Dendritic cell treated with granulocyte-macrophage colony-stimulating factor and Interleukin-4, amounts not matched to agents 40 ng/mL and 50 ng/mL, for 4 days (primary cell): ENCODE results near the gene SIM2.

Experiments
- H3K27ac Mint-ChIP-seq: one replicate; pipeline ENCODE4 v1.8.0; 2022; ENCODE audit warnings: mild to moderate bottlenecking, mixed read lengths
- H3K27me3 Mint-ChIP-seq: one replicate; pipeline ENCODE4 v1.8.0; 2022; ENCODE audit warnings: mild to moderate bottlenecking, mixed read lengths
- H3K36me3 Mint-ChIP-seq: one replicate; pipeline ENCODE4 v1.8.0; 2022; ENCODE audit warnings: low read depth, mixed read lengths
- H3K4me1 Mint-ChIP-seq: one replicate; pipeline ENCODE4 v1.8.0; 2022; ENCODE audit warnings: low read depth, mixed read lengths
- H3K4me3 Mint-ChIP-seq: one replicate; pipeline ENCODE4 v1.8.0; 2022; ENCODE audit warnings: mild to moderate bottlenecking, moderate library complexity, mixed read lengths
- H3K9me3 Mint-ChIP-seq: one replicate; pipeline ENCODE4 v1.8.0; 2022; ENCODE audit warnings: mixed read lengths
- intact Hi-C: fragments of 100-400 bp; cut with micrococcal nuclease; formaldehyde crosslinking; loops from one replicate; pipeline ENCODE4 v1.15.0; 2022

The SIM2 gene

GRCh38 chr21:36756527-36756926 is 57.6 kb downstream of the SIM2 start:
- Mint-ChIP-seq H3K27me3 (peaks cover under 1% of the 10 kb centered on the region), H3K27ac (no peak overlapping the region), H3K36me3 (peaks cover 7% of the 10 kb centered on the region), H3K9me3 (no peaks in the 10 kb centered on the region), H3K4me3 (no peak overlapping the region), H3K4me1 (no peaks in the 10 kb centered on the region)
- intact Hi-C loops, result no loop called here

GRCh38 chr21:36757196-36757595 is 58.3 kb downstream of the SIM2 start:
- Mint-ChIP-seq H3K27ac (no peak overlapping the region), H3K36me3 (peaks cover 7% of the 10 kb centered on the region), H3K4me1 (no peaks in the 10 kb centered on the region), H3K27me3 (no peaks in the 10 kb centered on the region), H3K9me3 (no peaks in the 10 kb centered on the region), H3K4me3 (no peak overlapping the region)
- intact Hi-C loops, result no loop called here

- Mint-ChIP-seq H3K36me3 (no peaks in the 10 kb centered on the region), H3K4me1 (no peaks in the 10 kb centered on the region)
- intact Hi-C loops, result no loop called here
These were observed 60.6 kb downstream of the SIM2 start for GRCh38 chr21:36759348-36760083.

GRCh38 chr21:36761685-36762084 is 62.8 kb downstream of the SIM2 start:
- Mint-ChIP-seq H3K4me1 (no peaks in the 10 kb centered on the region), H3K27me3 (no peaks in the 10 kb centered on the region), H3K4me3 (no peak overlapping the region), H3K36me3 (no peaks in the 10 kb centered on the region), H3K27ac (no peak overlapping the region), H3K9me3 (no peaks in the 10 kb centered on the region)
- intact Hi-C loops, result no loop called here

More at GRCh38 chr21:36759348-36760083, 60.6 kb downstream of the SIM2 start:
- no peak overlapping the region for H3K4me3 Mint-ChIP-seq
- H3K27ac Mint-ChIP-seq, result no peak overlapping the region
- H3K27me3 Mint-ChIP-seq, result no peaks in the 10 kb centered on the region
- H3K9me3 Mint-ChIP-seq, result no peaks in the 10 kb centered on the region

GRCh38 chr21:36762642-36763041 is 63.7 kb downstream of the SIM2 start:
- no peaks in the 10 kb centered on the region for H3K9me3 Mint-ChIP-seq
- intact Hi-C loops, result no loop called here
- H3K27me3 Mint-ChIP-seq, result no peaks in the 10 kb centered on the region
- H3K27ac Mint-ChIP-seq, result no peak overlapping the region
- H3K4me1 Mint-ChIP-seq, result no peaks in the 10 kb centered on the region
- H3K4me3 Mint-ChIP-seq, result no peak overlapping the region
- no peaks in the 10 kb centered on the region for H3K36me3 Mint-ChIP-seq

- Mint-ChIP-seq H3K36me3 (no peaks in the 10 kb centered on the region), H3K27me3 (no peaks in the 10 kb centered on the region), H3K9me3 (no peaks in the 10 kb centered on the region), H3K4me3 (no peak overlapping the region), H3K4me1 (no peaks in the 10 kb centered on the region), H3K27ac (no peak overlapping the region)
- intact Hi-C loops, result no loop called here
These were observed 64.4 kb downstream of the SIM2 start for GRCh38 chr21:36763305-36763704.

GRCh38 chr21:36765229-36765628 is 66.3 kb downstream of the SIM2 start:
- intact Hi-C loops, result no loop called here
- Mint-ChIP-seq H3K36me3 (no peaks in the 10 kb centered on the region), H3K4me1 (no peaks in the 10 kb centered on the region), H3K4me3 (no peak overlapping the region), H3K27me3 (no peaks in the 10 kb centered on the region), H3K27ac (no peak overlapping the region), H3K9me3 (no peaks in the 10 kb centered on the region)

- no peaks in the 10 kb centered on the region for H3K27me3 Mint-ChIP-seq
- H3K4me3 Mint-ChIP-seq, result no peak overlapping the region
- H3K4me1 Mint-ChIP-seq, result no peaks in the 10 kb centered on the region
- H3K36me3 Mint-ChIP-seq, result no peaks in the 10 kb centered on the region
- intact Hi-C loops, result no loop called here
- H3K9me3 Mint-ChIP-seq, result no peaks in the 10 kb centered on the region
- no peak overlapping the region for H3K27ac Mint-ChIP-seq
These were observed 67.6 kb downstream of the SIM2 start for GRCh38 chr21:36766511-36766910.

GRCh38 chr21:36767096-36767495 is 68.2 kb downstream of the SIM2 start:
- Mint-ChIP-seq H3K4me1 (no peaks in the 10 kb centered on the region), H3K27ac (no peak overlapping the region), H3K9me3 (no peaks in the 10 kb centered on the region), H3K27me3 (no peaks in the 10 kb centered on the region), H3K4me3 (no peak overlapping the region), H3K36me3 (no peaks in the 10 kb centered on the region)
- intact Hi-C loops, result no loop called here

GRCh38 chr21:36768496-36768895 is 69.6 kb downstream of the SIM2 start:
- intact Hi-C loops, result no loop called here
- no peaks in the 10 kb centered on the region for H3K9me3 Mint-ChIP-seq
- no peaks in the 10 kb centered on the region for H3K36me3 Mint-ChIP-seq
- H3K4me1 Mint-ChIP-seq, result no peaks in the 10 kb centered on the region
- no peak overlapping the region for H3K27ac Mint-ChIP-seq
- no peaks in the 10 kb centered on the region for H3K27me3 Mint-ChIP-seq
- H3K4me3 Mint-ChIP-seq, result no peak overlapping the region

GRCh38 chr21:36769051-36769839 is 70.3 kb downstream of the SIM2 start:
- H3K36me3 Mint-ChIP-seq, result no peaks in the 10 kb centered on the region
- H3K27ac Mint-ChIP-seq, result no peak overlapping the region
- H3K27me3 Mint-ChIP-seq, result no peaks in the 10 kb centered on the region
- H3K4me3 Mint-ChIP-seq, result no peak overlapping the region
- H3K9me3 Mint-ChIP-seq, result no peaks in the 10 kb centered on the region
- intact Hi-C loops, result no loop called here
- no peaks in the 10 kb centered on the region for H3K4me1 Mint-ChIP-seq

GRCh38 chr21:36773117-36773516 is 74.2 kb downstream of the SIM2 start:
- H3K27me3 Mint-ChIP-seq, result no peaks in the 10 kb centered on the region
- no peak overlapping the region for H3K4me3 Mint-ChIP-seq
- no peaks in the 10 kb centered on the region for H3K9me3 Mint-ChIP-seq
- no peak overlapping the region for H3K27ac Mint-ChIP-seq
- H3K4me1 Mint-ChIP-seq, result no peaks in the 10 kb centered on the region
- intact Hi-C loops, result no loop called here
- H3K36me3 Mint-ChIP-seq, result no peaks in the 10 kb centered on the region

- Mint-ChIP-seq H3K27me3 (no peaks in the 10 kb centered on the region), H3K9me3 (no peaks in the 10 kb centered on the region), H3K36me3 (no peaks in the 10 kb centered on the region), H3K27ac (no peak overlapping the region), H3K4me3 (no peak overlapping the region), H3K4me1 (no peaks in the 10 kb centered on the region)
- intact Hi-C loops, result no loop called here
These were observed 75.1 kb downstream of the SIM2 start for GRCh38 chr21:36773995-36774394.

- Mint-ChIP-seq H3K4me1 (no peaks in the 10 kb centered on the region), H3K27ac (no peak overlapping the region), H3K36me3 (no peaks in the 10 kb centered on the region), H3K27me3 (no peaks in the 10 kb centered on the region), H3K4me3 (no peak overlapping the region), H3K9me3 (no peaks in the 10 kb centered on the region)
- intact Hi-C loops, result no loop called here
These were observed 78.2 kb downstream of the SIM2 start for GRCh38 chr21:36776981-36777617.
